Measurements from ENCODE around the gene SUPT3H.

The SUPT3H gene

GRCh38 chr6:44789806-44790205 is 587.9 kb downstream of the SUPT3H start:
- DNase-seq (ENCODE audit: low read depth): no peak

DNA sequence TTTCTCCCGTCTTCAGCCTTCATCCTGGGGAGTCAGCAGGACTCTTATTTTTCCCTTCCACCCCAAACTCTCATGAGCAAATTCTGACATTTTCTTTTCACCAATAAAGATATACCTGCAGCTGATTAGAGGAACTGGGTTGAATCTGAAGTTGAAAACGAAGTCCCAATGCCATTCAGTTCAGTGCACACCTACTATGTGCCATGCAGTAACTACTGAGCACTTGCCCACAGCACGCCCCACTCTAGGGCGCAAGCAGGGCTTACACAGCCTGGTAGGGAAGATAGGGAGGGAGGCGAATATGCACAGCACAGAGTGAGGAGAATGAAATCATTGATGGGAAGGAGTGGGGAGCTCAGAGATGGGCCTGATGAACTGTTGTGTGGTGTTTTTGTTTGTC is 588.7 kb downstream of the SUPT3H start:
- no peak for DNase-seq (ENCODE audit: low read depth)

DNA sequence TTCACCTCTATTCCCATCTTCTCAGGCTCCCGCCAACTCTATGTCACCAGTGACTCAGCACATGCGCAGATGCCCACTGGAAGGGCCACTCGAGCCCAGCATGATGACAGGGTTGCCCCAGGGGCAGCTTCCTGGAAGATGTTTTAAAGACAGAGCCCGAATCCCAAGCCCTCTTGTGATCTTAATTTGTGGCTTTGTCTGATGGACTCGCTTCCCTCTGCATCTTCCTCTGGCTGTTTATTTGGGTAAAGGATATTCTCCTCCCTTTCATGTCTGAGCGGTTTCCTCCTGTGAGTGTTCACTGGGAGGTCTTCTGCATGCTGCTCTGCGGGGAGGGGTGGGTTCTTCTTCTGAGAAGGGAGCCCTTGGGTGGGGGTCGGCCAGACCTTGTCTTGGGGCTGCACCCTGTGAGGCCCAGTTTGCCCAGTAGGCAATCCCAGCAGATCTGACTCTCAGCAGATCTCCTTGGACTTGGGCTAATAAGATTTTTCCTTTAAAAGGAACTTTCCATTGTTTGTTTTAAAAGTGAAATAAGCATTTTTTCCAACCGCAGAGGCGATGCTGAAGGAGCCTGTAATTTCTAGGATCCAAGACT is 589.2 kb downstream of the SUPT3H start:
- DNase-seq (ENCODE audit: low read depth): no peak

GRCh38 chr6:44787254-44787834 is 590.4 kb downstream of the SUPT3H start:
- no peak for DNase-seq (ENCODE audit: low read depth)

GRCh38 chr6:44785130-44785529 is 592.6 kb downstream of the SUPT3H start:
- no peak for DNase-seq (ENCODE audit: low read depth)

- DNase-seq (ENCODE audit: low read depth): no peak
Measured at GRCh38 chr6:44784195-44784594, 593.5 kb downstream of the SUPT3H start.

DNA sequence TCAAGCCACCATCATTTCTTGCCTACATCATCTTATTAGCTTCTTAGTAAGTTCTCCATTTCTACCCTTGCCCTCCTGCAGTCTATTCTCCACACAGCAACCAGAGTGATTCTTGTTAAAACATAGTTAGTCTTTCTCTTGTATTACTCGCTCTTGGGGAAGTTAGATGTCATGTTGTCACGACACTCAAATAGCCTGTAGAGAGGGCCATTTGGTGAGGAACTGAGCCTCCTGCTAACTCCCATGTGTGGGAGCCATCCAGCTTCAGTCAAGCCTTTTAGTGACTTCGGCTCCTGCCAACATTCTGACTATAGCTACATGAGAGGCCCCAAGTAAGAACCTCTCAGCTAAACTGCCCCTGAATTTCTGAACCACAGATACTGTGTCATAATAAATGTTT is 594.8 kb downstream of the SUPT3H start:
- DNase-seq (ENCODE audit: low read depth): no peak

GRCh38 chr6:44781912-44782597 is 595.7 kb downstream of the SUPT3H start:
- no peak for DNase-seq (ENCODE audit: low read depth)

DNA sequence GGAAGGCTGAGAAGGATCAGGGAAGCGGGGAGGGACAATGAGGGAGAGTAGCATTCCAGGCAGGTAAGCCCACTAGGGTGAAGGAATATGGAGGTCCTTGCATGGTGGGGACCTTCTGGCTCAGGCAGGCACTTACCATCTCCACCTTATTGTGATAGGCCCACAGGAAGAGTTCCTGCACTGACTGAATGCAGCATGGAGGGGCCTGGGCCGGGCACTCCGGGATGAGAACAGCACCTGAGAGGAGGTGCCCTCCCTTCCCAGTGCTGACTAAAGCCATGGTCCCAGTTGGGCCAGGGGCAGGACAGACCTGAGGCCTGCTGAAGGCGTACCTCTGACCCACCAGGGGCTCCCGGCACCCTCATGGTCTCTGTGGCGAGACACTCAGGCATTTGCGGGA is 597.6 kb downstream of the SUPT3H start:
- no peak for DNase-seq (ENCODE audit: low read depth)

DNA sequence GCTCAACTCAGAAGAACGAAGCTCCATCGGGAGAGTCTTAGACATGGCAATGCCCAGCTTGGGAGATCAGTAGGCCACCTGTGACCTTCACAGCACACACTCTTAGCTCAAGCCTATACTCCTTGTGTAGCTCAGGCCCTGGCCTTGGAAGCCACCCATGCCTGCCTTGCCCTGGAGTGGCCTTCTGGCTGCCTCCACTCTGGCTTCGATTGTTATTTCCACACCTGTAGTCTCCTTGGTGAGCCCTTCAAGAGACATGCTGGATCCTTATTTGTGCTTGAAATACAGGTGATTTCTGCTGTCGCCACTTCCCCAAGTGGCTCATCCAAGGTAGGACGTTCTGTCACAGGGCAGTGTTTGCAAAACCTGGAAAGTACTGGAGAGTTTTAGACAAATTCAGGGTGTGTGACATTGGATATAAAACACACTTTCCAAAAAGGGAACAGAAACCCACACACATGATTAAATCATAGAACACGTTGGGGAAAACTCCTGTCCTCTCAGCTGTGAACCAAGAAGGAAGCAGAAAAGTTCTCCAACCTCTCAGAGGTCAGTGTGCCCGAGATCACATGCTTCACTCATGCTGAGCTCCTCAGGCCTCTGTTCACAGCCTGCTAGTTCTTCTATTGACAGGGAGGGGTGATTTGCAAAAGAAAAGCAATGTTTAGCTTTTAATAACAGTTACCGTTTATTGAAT is 598.5 kb downstream of the SUPT3H start:
- no peak for DNase-seq (ENCODE audit: low read depth)
